NCI-H446 (cell line): Measurements from ENCODE around the gene TIPARP.
"Not testable (repeated sequence)": the region's sequence is repeated elsewhere in the genome, so short reads cannot be mapped to it uniquely, and the experiment has no call there.

Experiments
- DNase-seq, 2 experiments: peaks; one replicate each; lab custom pipeline; 2025; lab: John Stamatoyannopoulos, UW

Gene TIPARP

DNA sequence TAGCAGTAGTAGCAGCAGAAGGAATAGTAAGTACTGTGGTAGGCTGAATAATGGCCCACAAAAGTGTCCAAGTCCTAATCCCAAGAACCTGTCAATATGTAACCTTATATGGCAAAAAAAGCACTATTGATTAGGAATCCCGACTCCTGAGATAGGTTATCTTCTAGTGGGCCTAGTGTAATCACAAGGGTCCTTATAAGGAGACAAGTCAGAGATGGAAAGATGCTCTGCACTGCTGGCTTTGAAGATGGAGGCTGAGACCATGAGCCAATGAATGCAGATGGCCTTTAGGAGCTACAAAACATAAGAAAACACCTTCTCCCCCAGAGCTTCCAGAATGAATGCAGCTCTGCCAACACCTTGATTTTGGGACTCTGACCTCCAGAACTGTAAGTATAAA lies 36.0 kb downstream of the TIPARP start:
- no peak for DNase-seq

DNA sequence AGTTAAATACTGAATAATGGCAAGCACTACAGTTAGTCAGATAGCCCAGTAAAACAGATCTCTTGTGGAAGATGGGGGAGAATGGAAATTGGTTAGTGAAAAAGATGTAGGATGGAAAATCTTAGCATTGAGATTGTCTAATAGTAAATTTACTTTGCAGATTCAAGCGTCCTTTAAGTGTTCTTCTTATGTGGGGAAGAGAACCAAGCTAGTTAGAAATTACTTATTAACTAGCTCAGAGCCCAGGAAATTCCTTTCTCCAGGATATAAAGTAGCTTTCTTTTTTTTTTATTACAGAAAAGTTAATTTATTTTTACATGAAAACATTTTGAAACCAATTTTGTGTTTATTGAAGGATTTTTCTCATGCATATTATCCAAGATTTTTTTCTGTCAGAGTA lies 36.7 kb downstream of the TIPARP start:
- DNase-seq = no peak

- not testable (repeated sequence) for DNase-seq
These were observed 37.6 kb downstream of the TIPARP start for GRCh38 chr3:156711944-156712343.

DNA sequence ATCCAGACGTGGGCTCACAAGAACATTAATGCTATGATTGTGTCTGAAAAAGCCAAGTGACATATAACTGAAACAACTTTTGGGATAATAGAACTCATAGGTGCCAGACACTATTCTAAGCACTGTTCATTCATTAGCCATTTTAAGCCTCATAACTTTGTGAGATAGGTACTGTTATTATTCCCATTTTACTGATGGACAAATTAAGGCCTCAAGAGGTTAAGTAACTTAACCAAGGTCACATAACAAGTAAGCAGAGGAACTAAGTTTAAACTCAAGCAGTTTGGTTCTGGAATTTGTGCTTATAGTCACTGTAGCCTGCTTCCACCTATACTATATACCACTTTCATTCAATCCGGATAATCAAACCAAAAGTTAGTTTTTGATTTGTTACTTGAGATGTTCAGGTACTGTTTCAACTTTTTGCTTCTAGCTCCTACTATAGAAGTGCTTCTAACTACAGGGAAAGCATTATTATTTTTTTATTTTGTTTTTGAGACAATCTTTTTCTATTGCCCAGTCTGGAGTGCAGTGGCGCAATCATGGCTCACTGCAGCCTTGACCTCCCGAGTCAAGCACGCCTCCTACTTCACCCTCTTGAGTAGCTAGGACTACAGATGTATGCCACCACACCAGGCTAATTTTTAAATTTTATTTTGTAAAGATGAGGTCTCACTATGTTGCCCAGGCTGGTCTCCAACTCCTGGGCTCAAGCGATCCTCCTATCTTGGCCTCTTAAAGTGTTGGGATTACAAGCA lies 41.9 kb downstream of the TIPARP start:
- no peak for DNase-seq

DNA sequence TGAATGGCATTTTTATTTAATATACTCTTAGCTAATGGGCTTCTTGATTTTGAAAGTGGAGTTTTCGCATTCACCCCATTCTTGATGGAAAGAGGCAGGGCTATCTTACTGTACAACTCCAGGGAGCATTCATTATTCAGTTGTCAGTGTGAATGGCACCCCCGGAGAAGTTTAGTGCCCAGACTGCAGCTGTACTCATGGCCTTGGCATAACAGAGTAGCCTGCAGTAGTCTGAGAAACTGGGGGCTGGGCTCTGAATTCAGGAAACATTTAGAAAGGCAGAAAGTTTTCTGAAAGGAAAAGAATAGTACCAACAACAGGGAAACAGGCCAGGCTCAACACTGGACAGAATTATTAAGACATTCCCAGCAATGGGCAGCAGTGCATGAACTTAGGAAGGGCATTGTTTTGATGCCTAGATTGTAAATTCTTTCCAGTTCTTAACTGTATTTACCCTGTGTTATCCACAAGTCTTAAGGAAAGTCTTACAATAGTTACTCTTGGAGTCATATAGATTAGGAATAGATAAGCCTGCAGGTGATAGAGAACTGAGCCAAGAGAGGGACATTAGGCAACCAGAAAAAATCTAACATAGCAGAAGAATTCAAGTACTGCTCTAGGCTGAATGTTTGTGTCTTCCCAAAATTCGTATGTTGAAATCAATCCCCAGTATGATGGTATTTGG lies 44.4 kb downstream of the TIPARP start:
- no peak for DNase-seq

DNA sequence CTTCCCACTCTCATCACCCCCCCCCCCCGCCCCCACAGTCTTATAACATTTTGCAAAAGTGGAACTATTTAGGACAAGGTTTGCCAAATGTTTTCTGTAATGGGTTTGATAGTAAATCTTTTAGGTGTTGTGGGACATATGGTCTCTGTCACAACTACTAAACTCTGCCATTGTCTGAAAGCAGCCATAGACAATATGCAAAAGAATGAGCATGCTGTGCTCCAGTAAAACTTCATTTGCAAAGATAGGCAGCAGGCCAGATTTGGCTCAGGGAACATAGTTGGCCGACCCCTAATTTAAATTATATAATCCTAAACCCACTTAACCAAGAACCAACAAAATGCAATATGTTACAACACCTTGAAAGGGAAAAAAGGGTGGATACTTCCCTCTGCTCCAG lies 46.4 kb downstream of the TIPARP start:
- no peak for DNase-seq

DNA sequence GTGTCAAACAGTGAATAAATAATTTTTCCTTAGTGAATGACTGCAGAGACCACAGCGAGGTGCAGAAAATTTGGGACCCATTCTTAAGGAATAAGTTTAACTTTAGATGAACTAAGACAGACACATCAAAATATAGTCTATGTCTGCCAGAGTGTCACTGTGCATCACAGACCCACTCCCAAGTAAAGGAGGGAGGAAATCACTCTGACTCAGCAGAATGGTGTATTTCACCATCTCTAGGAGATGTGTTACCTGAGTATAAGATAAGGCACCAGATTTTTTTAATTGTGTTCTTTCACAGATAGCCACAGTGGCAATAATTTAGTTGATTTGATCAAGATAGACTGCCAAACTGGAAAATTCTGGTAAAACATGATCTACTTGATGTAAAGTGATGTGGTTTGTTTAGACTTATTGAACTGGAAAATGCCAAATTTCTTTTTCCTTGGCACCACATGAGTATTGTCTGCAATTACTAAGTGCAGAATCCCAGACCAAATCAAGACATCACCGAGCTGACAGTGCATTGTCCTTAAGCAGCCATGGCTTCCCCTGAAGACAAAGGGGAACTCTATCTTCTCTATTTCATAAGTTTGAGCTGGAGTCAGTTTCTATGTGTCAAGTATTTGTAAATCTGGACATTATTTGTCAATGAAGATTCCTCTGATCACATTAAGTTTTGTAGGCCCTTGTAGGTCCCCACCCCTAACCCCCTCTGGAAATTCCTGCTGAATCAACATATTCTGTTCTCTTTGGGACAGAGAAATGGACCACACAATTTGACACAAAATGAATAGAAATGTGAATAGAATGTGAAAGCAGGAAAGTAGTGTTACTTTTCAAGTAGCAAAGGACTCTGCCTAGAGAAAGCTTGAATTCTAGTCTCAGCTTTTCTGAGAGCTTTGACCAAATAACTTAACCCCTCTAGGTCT lies 47.6 kb downstream of the TIPARP start:
- DNase-seq = no peak

DNA sequence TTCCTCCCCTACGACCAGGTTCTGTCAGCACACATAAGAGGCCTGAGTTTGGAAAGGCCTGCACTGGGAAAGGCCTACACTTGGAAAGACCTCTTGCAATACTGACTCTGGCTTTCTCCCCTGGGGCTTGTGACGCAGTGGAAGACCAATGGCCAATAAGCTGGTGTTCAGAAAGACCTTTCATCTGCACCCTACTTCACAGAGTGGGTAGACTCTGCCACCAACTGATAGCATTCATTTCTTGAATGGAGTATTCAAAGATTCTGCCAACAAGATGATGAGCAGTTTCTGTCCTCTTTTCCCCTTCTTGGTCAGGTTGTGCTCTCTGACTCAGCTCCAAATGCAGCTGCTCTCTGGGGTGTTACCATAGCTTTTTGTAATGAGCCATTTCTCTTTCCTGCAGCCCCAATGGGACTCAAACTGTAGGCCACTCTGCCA lies 48.8 kb downstream of the TIPARP start:
- no peak for DNase-seq

GRCh38 chr3:156725682-156726081 lies 51.3 kb downstream of the TIPARP start:
- DNase-seq = no peak

DNA sequence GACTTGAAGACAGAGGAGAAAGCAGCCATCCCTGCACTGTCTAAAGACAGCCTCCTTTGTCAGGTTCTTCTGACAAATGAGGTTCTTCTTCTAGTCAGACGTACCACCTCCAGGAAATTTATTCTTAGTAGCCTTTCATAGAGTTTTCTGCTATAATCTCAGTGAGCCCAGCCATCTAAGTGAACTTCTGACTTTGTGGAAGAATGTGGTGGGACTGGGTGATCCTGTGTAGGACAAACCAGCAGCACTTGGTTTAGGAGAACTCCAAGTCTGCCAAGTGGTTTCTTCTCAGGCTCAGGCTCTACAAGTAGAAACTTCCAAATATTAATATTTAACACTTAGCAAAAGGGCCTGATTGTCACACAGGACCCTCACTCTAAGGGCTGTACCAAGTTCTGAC lies 52.1 kb downstream of the TIPARP start:
- DNase-seq = no peak

DNA sequence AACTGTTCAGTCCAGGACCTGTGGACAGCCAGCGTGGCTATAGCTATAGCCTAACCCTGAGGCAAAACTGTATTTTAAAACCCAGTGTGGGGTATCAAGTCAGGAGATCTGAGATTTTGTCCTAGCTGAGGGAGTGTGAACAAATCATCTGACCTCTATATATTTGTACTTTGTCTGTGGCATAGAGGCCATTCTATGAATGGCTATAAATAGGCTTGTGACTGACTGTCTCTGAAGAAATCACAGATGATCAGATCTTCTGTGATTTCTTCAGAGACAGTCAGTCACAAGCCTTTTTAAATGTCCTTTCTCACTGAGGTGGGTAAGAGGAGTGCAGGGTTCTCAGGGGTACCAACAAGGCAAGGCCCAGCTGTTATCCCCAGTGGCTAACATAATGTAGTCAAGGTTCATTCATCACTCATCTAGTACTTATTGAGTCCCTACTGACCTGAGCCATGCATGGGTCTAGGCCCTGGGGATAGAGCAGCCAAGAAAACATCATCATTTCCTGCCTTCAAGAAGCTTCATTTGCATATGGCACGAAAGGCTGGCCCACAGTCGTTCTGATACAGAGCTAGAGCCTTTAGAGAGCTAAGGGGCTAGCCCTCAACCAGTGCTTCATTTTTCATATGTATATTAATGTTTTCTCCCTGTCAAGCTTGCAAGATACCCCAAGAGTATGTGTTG lies 53.3 kb downstream of the TIPARP start:
- no peak for DNase-seq

DNA sequence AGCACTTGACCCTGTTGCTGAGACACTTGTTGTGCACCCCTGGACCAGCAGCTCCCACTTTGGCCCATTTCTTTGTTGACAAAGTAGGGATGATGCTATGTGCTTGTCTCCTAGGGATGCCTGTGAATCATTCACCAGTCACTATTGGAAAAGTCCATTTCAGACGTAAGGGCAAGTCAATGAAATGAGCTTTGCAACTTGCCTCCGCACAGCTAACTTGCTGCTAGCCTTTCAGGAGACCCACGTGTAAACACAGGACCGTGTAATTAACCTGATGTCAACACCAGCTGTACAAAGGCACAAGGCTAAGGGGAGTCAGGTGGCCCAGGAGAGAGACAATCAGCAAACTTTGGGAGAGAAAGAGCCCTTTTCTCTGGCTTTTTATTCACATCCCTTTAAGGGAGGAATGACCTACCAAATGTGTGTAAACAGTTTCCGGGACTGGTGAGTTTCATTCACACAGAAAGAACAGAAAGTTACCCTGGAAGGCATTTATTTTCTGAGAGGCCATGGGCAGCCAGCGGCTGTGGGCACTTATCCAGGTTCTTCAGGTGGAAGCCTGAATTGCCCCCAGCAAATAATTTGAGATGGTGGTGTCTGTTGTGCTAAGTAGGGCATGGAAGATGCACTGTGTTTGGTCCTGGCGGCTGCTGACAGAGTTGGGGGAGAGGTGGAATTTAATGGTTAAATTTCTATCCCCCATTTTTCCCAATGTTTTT lies 54.0 kb downstream of the TIPARP start:
- DNase-seq = no peak

DNA sequence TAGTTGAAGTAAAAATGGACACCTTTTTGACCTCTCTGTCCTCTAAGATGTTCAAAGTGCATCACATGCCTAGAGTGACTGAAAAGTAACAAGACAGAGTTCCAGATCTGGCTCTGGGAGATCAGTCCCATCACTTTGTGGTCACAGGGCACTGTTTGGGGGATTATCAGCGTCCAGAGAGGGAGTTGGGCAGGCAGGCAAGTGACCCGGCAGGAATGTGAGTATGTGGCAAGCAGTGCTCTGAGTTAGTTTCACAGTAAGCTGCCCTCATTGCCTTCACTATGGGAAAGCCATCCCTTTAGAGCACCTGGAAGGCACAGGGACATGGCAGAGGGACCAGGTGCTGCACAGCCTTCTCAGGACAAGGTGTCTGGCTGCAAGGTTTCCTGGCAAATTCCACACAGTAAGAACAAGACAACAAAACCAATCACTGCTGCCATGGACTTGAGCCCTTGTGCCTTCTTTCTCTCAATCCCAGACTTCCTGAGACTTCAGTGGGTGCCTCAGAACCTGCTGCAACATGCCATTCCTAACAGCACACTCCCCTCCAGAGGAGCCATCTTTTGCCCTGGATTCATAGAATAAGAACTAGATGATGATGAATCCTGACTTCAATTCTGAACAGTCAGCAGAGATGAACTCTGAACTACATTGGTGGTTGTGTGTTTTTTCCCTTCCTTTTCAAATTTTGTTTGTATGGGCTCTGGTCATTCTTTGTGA lies 55.2 kb downstream of the TIPARP start:
- no peak for DNase-seq

DNA sequence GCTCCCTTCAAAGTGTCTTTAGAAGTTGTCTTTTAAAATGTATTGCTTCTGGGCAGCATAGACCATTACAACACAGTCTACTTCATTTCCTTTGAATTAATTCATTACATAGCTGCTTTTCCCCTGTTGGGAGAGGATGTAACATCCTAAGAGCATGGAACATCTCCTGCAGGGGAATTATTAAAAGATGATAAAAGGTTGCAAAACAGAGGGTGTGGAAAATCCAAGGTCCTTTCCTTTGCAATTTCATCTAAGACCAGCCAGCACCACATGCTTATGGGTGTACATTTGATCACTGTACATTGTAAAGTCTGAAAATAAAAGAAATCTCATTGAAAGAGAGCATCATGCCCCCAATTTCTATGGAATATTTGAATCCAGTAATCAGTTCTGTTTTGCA lies 57.4 kb downstream of the TIPARP start:
- DNase-seq = no peak

- DNase-seq = no peak
These were observed 57.9 kb downstream of the TIPARP start for GRCh38 chr3:156732261-156732660.

DNA sequence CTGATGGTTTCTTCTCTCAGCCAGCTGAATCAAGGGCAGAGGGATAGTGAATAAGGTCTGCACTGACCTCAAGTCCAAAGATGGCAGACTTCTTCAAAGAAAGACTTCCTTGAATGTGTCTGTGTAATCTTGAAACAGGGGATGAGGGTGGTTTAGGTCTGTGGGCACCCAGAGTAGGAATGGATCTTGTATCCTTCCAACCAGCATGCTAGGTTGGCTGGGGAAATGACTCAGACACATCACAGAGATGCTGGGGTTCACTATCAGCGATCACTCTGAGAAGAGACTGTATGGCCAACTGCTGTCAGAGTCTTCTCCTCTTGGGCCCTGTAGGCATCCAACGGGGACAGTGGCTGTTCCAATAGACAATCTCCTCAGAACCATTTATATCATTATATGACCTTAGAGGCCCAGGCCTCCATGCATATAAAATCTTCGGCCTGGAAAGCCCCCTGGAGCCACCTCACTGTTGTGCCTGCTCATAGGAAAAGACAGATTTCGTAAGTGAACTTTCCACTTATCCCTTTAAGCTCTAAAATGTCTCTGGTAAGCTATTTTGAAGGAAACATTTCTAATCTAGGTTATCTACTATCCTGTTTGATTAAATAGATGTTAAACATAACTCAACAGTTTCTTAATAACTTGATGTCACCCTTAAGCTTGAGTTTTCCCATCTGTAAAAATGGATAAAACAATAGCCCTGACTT lies 58.5 kb downstream of the TIPARP start:
- no peak for DNase-seq

GRCh38 chr3:156734661-156735060 lies 60.3 kb downstream of the TIPARP start:
- not testable (repeated sequence) for DNase-seq

GRCh38 chr3:156735471-156735870 lies 61.1 kb downstream of the TIPARP start:
- no peak for DNase-seq

- not testable (repeated sequence) for DNase-seq
These were observed 62.7 kb downstream of the TIPARP start for GRCh38 chr3:156737049-156737448.

- DNase-seq = no peak
These were observed 63.9 kb downstream of the TIPARP start for GRCh38 chr3:156738251-156738650.
